WTC11 (cell line): ENCODE data around the gene OR1K1.

ENCODE experiments used
- ATF1 ChIP-seq: sonication (generic); formaldehyde crosslinking; IDR thresholded peaks from 2 replicates; pipeline ENCODE4 v1.8.1; 2023; ENCODE audit warnings: mild to moderate bottlenecking, moderate library complexity, missing genetic modification reagents
- CTCF ChIP-seq: fragments of 200-600 bp; IDR thresholded peaks from 2 replicates; pipeline ENCODE4 v1.8.0; 2022; ENCODE audit warnings: antibody characterized with exemption
- JUN ChIP-seq: sonication (generic); formaldehyde crosslinking; IDR thresholded peaks from 2 replicates; pipeline ENCODE4 v1.8.0; 2023; ENCODE audit warnings: mild to moderate bottlenecking, missing genetic modification reagents
- NFE2L1 ChIP-seq: sonication (generic); formaldehyde crosslinking; IDR thresholded peaks from 2 replicates; pipeline ENCODE4 v1.8.1; 2023; ENCODE audit warnings: missing genetic modification reagents
- PRDM15 ChIP-seq: sonication (generic); formaldehyde crosslinking; IDR thresholded peaks from 2 replicates; pipeline ENCODE4 v1.8.0; 2022; ENCODE audit warnings: missing genetic modification reagents
- SMAD4 ChIP-seq: sonication (generic); formaldehyde crosslinking; IDR thresholded peaks from 2 replicates; pipeline ENCODE4 v1.8.0; 2022; ENCODE audit warnings: mild to moderate bottlenecking, missing genetic modification reagents
- STAT6 ChIP-seq: sonication (generic); formaldehyde crosslinking; conservative IDR thresholded peaks from 2 replicates; pipeline ENCODE4 v1.8.1; 2023; ENCODE audit warnings: mild to moderate bottlenecking, low read depth, missing genetic modification reagents, moderate library complexity
- USF2 ChIP-seq: sonication (generic); formaldehyde crosslinking; IDR thresholded peaks from 2 replicates; pipeline ENCODE4 v1.8.1; 2023; ENCODE audit warnings: mild to moderate bottlenecking, missing genetic modification reagents, moderate library complexity
- ZNF138 ChIP-seq: sonication (generic); formaldehyde crosslinking; conservative IDR thresholded peaks from 2 replicates; pipeline ENCODE4 v1.8.1; 2022; ENCODE audit warnings: mild to moderate bottlenecking, moderate library complexity, missing genetic modification reagents
- ZNF425 ChIP-seq: fragments of 250-450 bp; sonication (Bioruptor Pico); conservative IDR thresholded peaks from 2 replicates; pipeline ENCODE4 v1.9.0; 2021; ENCODE audit warnings: mild to moderate bottlenecking
- TF ChIP-seq, protein P1 (sequence below): sonication (generic); formaldehyde crosslinking; IDR thresholded peaks from 2 replicates; pipeline ENCODE4 v1.8.1; 2022; ENCODE audit warnings: mild to moderate bottlenecking, moderate library complexity, missing genetic modification reagents
- TF ChIP-seq, protein P2 (sequence below): sonication (generic); formaldehyde crosslinking; IDR thresholded peaks from 2 replicates; pipeline ENCODE4 v1.8.0; 2022; ENCODE audit warnings: mild to moderate bottlenecking, missing genetic modification reagents

GRCh38 chr9:122820490-122820845, 20.5 kb downstream of the OR1K1 start:
- TF ChIP-seq, protein P1, sequence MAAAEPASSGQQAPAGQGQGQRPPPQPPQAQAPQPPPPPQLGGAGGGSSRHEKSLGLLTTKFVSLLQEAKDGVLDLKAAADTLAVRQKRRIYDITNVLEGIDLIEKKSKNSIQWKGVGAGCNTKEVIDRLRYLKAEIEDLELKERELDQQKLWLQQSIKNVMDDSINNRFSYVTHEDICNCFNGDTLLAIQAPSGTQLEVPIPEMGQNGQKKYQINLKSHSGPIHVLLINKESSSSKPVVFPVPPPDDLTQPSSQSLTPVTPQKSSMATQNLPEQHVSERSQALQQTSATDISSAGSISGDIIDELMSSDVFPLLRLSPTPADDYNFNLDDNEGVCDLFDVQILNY (CRISPR knock-in tag), result no peak
- TF ChIP-seq JUN (CRISPR knock-in tag) (no peak), CTCF (no peak), PRDM15 (CRISPR knock-in tag) (no peak), USF2 (CRISPR knock-in tag) (no peak), NFE2L1 (CRISPR knock-in tag) (no peak), SMAD4 (no peak), ATF1 (CRISPR knock-in tag) (no peak), ZNF425 (CRISPR knock-in tag) (no peak), STAT6 (CRISPR knock-in tag) (no peak), ZNF138 (CRISPR knock-in tag) (no peak)
- TF ChIP-seq, protein P2, sequence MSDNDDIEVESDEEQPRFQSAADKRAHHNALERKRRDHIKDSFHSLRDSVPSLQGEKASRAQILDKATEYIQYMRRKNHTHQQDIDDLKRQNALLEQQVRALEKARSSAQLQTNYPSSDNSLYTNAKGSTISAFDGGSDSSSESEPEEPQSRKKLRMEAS (CRISPR knock-in tag), result no peak
